SK-N-SH (cell line): ENCODE measurements around the gene ZDHHC8. TPM values are rescaled to one million over a fixed set of nuclear protein-coding genes. Genes with fewer than 3 reads are reported as not detected.

ENCODE experiments used
- CTCF ChIA-PET: fragments of 300-600, 350-600 bp; formaldehyde crosslinking; extraction: SDS; loops from one replicate; lab custom pipeline; 2021; lab: Yijun Ruan, JAX
- POLR2A ChIA-PET: fragments of 350-600 bp; sonication (Branson Sonifier 250); formaldehyde crosslinking; extraction: SDS; loops from one replicate; lab custom pipeline; 2020; ENCODE audit warnings: antibody characterized with exemption, inconsistent platforms; lab: Yijun Ruan, JAX
- DNase-seq: peaks from one replicate; pipeline ENCODE4 v3.0.0; 2012
- H2AFZ ChIP-seq: fragments of 200-600 bp; sonication (generic); 2 replicates; pipeline ENCODE4 v1.8.1; 2016; ENCODE audit warnings: antibody characterized with exemption, mild to moderate bottlenecking, low read depth
- H3F3A ChIP-seq: fragments of 200-600 bp; sonication (generic); replicated peaks from 2 replicates; pipeline ENCODE3; 2016; ENCODE audit warnings: antibody characterized with exemption, mild to moderate bottlenecking; ENCODE audit not compliant: insufficient read depth
- H3K27ac ChIP-seq, 2 experiments: fragments of 200-500 bp in 1 of 2; fragments of 200-600 bp in 1 of 2; sonication (Bioruptor generic) in 1 of 2; sonication (generic), shearing (Covaris generic) in 1 of 2; 2 replicates each; pipeline versions ENCODE4 v1.5.1 to v1.6.1; 2014 to 2016; ENCODE audit warnings: low read depth in 2 of 2, inconsistent platforms in 1 of 2, low read length in 1 of 2, mild to moderate bottlenecking in 1 of 2, mixed read lengths in 1 of 2
- H3K27me3 ChIP-seq: fragments of 200-600 bp; sonication (generic), shearing (Covaris generic); 2 replicates; pipeline ENCODE4 v1.6.1; 2016; ENCODE audit warnings: mixed run types; ENCODE audit not compliant: insufficient read depth
- H3K36me3 ChIP-seq, 2 experiments: fragments of 200-500 bp in 1 of 2; fragments of 200-600 bp in 1 of 2; sonication (Bioruptor generic) in 1 of 2; sonication (generic) in 1 of 2; replicated peaks in 1 of 2; 2 replicates each; pipeline versions ENCODE3 to v1.5.1; 2014 to 2016; ENCODE audit warnings: low read length in 1 of 2, mild to moderate bottlenecking in 1 of 2; ENCODE audit not compliant: insufficient read depth in 2 of 2, control insufficient read depth in 1 of 2
- H3K4me1 ChIP-seq, 2 experiments: fragments of 200-500 bp in 1 of 2; fragments of 200-600 bp in 1 of 2; sonication (Bioruptor generic) in 1 of 2; sonication (generic), shearing (Covaris generic) in 1 of 2; 2 replicates each; pipeline versions ENCODE4 v1.5.1 to v1.6.1; 2014 to 2016; ENCODE audit warnings: low read depth in 1 of 2, low read length in 1 of 2, mixed run types in 1 of 2; ENCODE audit not compliant: insufficient read depth in 2 of 2, control insufficient read depth in 1 of 2
- H3K4me2 ChIP-seq: fragments of 200-600 bp; sonication (generic), shearing (Covaris generic); 2 replicates; pipeline ENCODE4 v1.6.1; 2017; ENCODE audit warnings: mixed run types
- H3K4me3 ChIP-seq, 2 experiments: fragments of 200-500 bp in 1 of 2; fragments of 200-600 bp in 1 of 2; sonication (Bioruptor generic) in 1 of 2; sonication (generic), shearing (Covaris generic) in 1 of 2; 2 replicates each; pipeline versions ENCODE4 v1.5.1 to v1.8.1; 2014 to 2016; ENCODE audit warnings: low read depth in 2 of 2, inconsistent platforms in 1 of 2, low read length in 1 of 2, mild to moderate bottlenecking in 1 of 2, mixed read lengths in 1 of 2, moderate library complexity in 1 of 2
- H3K79me2 ChIP-seq: fragments of 200-600 bp; sonication (generic); 2 replicates; pipeline ENCODE4 v1.8.1; 2017; ENCODE audit warnings: mild to moderate bottlenecking; ENCODE audit not compliant: insufficient read depth
- H3K9ac ChIP-seq: fragments of 200-600 bp; sonication (generic); 2 replicates; pipeline ENCODE4 v1.6.1; 2017; ENCODE audit warnings: mixed run types
- H3K9me2 ChIP-seq: fragments of 200-600 bp; sonication (generic); 2 replicates; pipeline ENCODE4 v1.6.1; 2017; ENCODE audit warnings: mixed run types
- H3K9me3 ChIP-seq: fragments of 200-600 bp; sonication (generic); 2 replicates; pipeline ENCODE4 v1.6.1; 2017; ENCODE audit warnings: mixed run types, mild to moderate bottlenecking, moderate library complexity
- H4K20me1 ChIP-seq: fragments of 200-600 bp; sonication (generic); 2 replicates; pipeline ENCODE4 v1.6.1; 2017; ENCODE audit warnings: mild to moderate bottlenecking, mixed run types; ENCODE audit not compliant: insufficient read depth
- CTCF ChIP-seq: fragments of 200-600 bp; sonication (generic); IDR thresholded peaks from 2 replicates; pipeline ENCODE4 v1.6.1; 2017; ENCODE audit warnings: antibody characterized with exemption, mild to moderate bottlenecking, moderate library complexity
- ELF1 ChIP-seq: IDR thresholded peaks from 2 replicates; pipeline ENCODE4 v1.4.0; 2012
- FOXM1 ChIP-seq: IDR thresholded peaks from 2 replicates; pipeline ENCODE4 v1.4.0; 2012; ENCODE audit warnings: low read depth, mild to moderate bottlenecking
- GABPA ChIP-seq: IDR thresholded peaks from 2 replicates; pipeline ENCODE4 v1.4.0; 2012; ENCODE audit warnings: low read depth, mild to moderate bottlenecking
- IRF3 ChIP-seq: fragments of 150-350 bp; IDR thresholded peaks from 2 replicates; pipeline ENCODE4 v1.6.1; 2016; ENCODE audit warnings: mild to moderate bottlenecking, low read depth, low read length
- MEF2A ChIP-seq: IDR thresholded peaks from 2 replicates; pipeline ENCODE4 v1.4.0; 2012; ENCODE audit warnings: low read depth, borderline replicate concordance
- MXI1 ChIP-seq: IDR thresholded peaks from 2 replicates; pipeline ENCODE4 v1.6.1; 2012; ENCODE audit warnings: mild to moderate bottlenecking, low read depth, low read length, improper control_type of control experiment
- NRF1 ChIP-seq: IDR thresholded peaks from 2 replicates; pipeline ENCODE4 v1.6.1; 2012; ENCODE audit warnings: low read depth, mild to moderate bottlenecking, low read length
- RAD21 ChIP-seq: IDR thresholded peaks from 2 replicates; pipeline ENCODE4 v1.6.1; 2012; ENCODE audit warnings: mild to moderate bottlenecking, low read length
- RFX5 ChIP-seq: IDR thresholded peaks from 2 replicates; pipeline ENCODE4 v1.6.1; 2012; ENCODE audit warnings: mild to moderate bottlenecking, improper control_type of control experiment, low read length
- SIN3A ChIP-seq: IDR thresholded peaks from 2 replicates; pipeline ENCODE4 v1.6.1; 2012; ENCODE audit warnings: low read depth, mild to moderate bottlenecking, low read length, moderate library complexity, borderline replicate concordance
- SMC3 ChIP-seq: IDR thresholded peaks from 2 replicates; pipeline ENCODE4 v1.6.1; 2012; ENCODE audit warnings: low read depth, low read length, improper control_type of control experiment
- TAF1 ChIP-seq: IDR thresholded peaks from 2 replicates; pipeline ENCODE4 v1.6.1; 2012; ENCODE audit warnings: low read depth, mild to moderate bottlenecking, low read length, moderate library complexity, borderline replicate concordance
- TEAD4 ChIP-seq: IDR thresholded peaks from 2 replicates; pipeline ENCODE4 v1.4.0; 2012; ENCODE audit warnings: mild to moderate bottlenecking, borderline replicate concordance; ENCODE audit not compliant: insufficient read depth
- YY1 ChIP-seq: IDR thresholded peaks from 2 replicates; pipeline ENCODE4 v1.4.0; 2012; ENCODE audit warnings: low read depth, mild to moderate bottlenecking
- WGBS: methylation state at CpG from one replicate; pipeline ENCODE4 v1.1.6; 2017; ENCODE audit warnings: low lambda C conversion rate; 5-methylcytosine and 5-hydroxymethylcytosine counted together
- polyA plus RNA-seq, 3 experiments: library from polyadenylated mRNA; depleted of rRNA; stranded (reverse); fragments of >200 nt; gene quantifications; 2 replicates each; pipeline ENCODE4 v1.2.3, GENCODE V29; 2012
- TF ChIP-seq, protein P1 (sequence below): IDR thresholded peaks from 2 replicates; pipeline ENCODE4 v1.6.1; 2012; ENCODE audit warnings: mild to moderate bottlenecking, low read depth, low read length, moderate library complexity

Gene ZDHHC8
- polyA plus RNA-seq, 1 of the 3 experiments (the other 2 are of a cell fraction) = 65.3 TPM

GRCh38 chr22:20174785-20175596 is 43.4 kb downstream of the ZDHHC8 start:
- TF ChIP-seq RAD21 = peak; percentile 24; the same call in 1 of the 2 replicates
- TF ChIP-seq TEAD4 = no peak
- no peak for TF ChIP-seq FOXM1
- no peak for TF ChIP-seq NRF1
- TF ChIP-seq TAF1 = no peak
- no peak for TF ChIP-seq IRF3
- no peak for TF ChIP-seq YY1
- TF ChIP-seq GABPA = no peak
- TF ChIP-seq, protein P1, sequence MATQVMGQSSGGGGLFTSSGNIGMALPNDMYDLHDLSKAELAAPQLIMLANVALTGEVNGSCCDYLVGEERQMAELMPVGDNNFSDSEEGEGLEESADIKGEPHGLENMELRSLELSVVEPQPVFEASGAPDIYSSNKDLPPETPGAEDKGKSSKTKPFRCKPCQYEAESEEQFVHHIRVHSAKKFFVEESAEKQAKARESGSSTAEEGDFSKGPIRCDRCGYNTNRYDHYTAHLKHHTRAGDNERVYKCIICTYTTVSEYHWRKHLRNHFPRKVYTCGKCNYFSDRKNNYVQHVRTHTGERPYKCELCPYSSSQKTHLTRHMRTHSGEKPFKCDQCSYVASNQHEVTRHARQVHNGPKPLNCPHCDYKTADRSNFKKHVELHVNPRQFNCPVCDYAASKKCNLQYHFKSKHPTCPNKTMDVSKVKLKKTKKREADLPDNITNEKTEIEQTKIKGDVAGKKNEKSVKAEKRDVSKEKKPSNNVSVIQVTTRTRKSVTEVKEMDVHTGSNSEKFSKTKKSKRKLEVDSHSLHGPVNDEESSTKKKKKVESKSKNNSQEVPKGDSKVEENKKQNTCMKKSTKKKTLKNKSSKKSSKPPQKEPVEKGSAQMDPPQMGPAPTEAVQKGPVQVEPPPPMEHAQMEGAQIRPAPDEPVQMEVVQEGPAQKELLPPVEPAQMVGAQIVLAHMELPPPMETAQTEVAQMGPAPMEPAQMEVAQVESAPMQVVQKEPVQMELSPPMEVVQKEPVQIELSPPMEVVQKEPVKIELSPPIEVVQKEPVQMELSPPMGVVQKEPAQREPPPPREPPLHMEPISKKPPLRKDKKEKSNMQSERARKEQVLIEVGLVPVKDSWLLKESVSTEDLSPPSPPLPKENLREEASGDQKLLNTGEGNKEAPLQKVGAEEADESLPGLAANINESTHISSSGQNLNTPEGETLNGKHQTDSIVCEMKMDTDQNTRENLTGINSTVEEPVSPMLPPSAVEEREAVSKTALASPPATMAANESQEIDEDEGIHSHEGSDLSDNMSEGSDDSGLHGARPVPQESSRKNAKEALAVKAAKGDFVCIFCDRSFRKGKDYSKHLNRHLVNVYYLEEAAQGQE = no peak
- no peak for TF ChIP-seq RFX5
- TF ChIP-seq MEF2A = no peak
- TF ChIP-seq CTCF = peak; percentile 17; the same call in 1 of the 2 replicates
- TF ChIP-seq SMC3 = no peak
- TF ChIP-seq SIN3A = no peak
- no peak for TF ChIP-seq ELF1
- no peak for TF ChIP-seq MXI1
- H3K9ac ChIP-seq = no peak overlapping the region
- no peaks in the 10 kb centered on the region for H4K20me1 ChIP-seq
- H3K79me2 ChIP-seq = no peaks in the 10 kb centered on the region
- H3K4me2 ChIP-seq = no peak overlapping the region
- H3K4me1 ChIP-seq = peaks cover 0 to 3% of the 10 kb centered on the region in 2 experiments; a peak in 1 of 4 replicates
- H2AFZ ChIP-seq = no peak overlapping the region
- H3K27ac ChIP-seq = no peak overlapping the region
- ChIA-PET CTCF (interaction anchor here (1.1 to 2.0 kb wide), 4 partner anchors 18 to 111 kb away, joined by 4 to 13 read pairs (median 4); no protein-coding TSS in a partner anchor), POLR2A (no interaction called here)
- no peaks in the 10 kb centered on the region for H3K36me3 ChIP-seq
- no peak for DNase-seq
- no peak overlapping the region for H3K4me3 ChIP-seq
- H3K9me3 ChIP-seq = no peaks in the 10 kb centered on the region
- no peaks in the 10 kb centered on the region; the same call in 1 of the 2 replicates for H3K27me3 ChIP-seq
- no peaks in the 10 kb centered on the region for H3K9me2 ChIP-seq
- H3F3A ChIP-seq = no peaks in the 10 kb centered on the region
- 55% methylated on average over 8 of the region's 19 CpGs for WGBS
